NCI-H1694 treated with DMSO at 0.1 percent for 48 hours (cell line): ENCODE data around the gene DYNC1I1.
A peak's percentile ranks its signal among the peaks of the same experiment; 100 is the strongest.

ENCODE experiments used
- DNase-seq: peaks from one replicate; lab custom pipeline; 2025; lab: John Stamatoyannopoulos, UW

Gene DYNC1I1

DNA sequence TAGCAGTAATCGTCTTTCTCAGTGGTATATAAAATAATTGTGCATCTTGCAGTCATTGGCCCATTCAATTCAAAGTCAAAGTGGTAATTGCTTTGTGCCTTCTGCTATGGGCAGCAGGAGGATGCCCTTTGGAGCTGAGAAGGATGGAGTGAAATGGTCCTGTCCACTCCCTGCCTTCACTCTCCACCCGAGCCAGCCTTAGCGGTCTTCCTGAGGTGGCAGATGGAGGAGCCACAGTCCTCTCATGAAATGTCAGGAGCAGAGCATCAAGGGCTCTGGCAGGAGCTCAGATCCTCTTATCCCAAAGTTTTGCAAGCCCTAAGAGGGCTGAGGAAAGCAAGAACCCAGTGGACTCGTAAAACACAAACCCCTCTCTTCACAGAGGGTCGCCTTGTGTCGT, 199.4 kb downstream of the DYNC1I1 start:
- DNase-seq = no peak

DNA sequence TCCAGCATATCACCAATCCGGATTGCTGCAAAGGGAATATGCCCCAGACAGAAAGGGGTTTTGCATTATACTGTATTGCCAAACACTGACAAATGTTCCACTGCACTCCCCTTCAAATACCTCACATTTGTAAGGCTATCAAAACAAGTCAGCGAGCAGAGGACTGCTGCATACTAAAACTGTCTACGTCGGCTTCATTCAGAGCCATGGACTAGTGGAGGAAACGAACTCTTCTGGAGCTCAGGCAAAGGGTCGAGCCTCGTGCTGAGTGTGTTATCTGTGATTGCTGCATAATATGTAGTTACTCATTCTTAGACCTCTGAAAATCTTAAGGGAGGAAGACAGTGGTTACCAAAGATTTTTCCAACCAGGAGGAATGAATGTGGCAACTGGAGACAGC, 200.2 kb downstream of the DYNC1I1 start:
- DNase-seq = no peak

DNA sequence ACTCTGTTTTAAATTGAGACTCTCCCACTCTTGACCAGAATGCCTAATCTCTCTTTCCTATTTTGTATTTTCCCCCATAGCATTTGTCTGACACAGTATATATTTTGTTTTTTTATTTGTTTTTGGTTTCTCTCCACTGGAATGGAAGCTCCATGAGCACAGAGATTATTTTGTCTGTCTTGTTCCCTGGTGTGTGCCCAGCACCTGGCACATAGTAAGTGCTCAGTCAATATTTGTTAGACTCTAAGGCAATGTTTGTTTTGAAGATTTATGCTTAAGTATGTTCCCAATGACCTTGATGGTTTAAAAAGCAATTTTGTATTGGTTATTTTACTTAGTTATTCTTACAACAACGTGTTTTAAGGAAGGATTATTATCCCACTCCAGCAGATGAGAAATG, 201.8 kb downstream of the DYNC1I1 start:
- no peak for DNase-seq

DNA sequence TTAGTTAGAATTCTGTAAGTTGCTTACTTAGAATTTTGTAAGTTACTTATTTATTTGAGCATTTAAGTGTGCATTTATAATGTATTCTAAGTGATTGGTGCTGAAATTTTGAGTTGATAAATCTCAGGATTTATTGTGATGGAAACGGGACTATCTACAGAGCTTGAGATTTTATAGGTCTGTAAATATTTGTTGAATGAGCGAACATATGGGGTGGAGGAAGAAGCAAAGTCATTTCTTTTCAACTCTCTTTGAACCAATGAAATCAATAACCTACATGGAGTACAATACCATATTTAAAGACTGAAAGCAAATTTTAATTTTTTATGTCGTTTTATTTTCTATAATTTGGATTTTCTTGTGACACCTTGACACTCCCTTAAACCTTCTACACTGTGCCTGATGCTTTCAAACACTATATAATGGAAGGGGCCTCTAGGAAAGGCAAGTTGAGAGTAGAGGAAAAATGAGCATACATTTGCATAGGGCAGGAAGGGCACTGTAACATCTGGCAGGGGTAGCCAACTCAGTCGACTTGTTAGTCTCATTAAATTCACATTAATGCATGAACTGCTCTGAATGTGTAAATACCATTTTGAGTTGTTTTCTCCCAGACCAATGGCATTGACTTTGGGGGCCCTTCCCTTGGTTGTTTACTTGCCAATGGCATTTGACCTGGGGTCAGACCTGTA, 204.2 kb downstream of the DYNC1I1 start:
- peak; percentile 21 for DNase-seq

DNA sequence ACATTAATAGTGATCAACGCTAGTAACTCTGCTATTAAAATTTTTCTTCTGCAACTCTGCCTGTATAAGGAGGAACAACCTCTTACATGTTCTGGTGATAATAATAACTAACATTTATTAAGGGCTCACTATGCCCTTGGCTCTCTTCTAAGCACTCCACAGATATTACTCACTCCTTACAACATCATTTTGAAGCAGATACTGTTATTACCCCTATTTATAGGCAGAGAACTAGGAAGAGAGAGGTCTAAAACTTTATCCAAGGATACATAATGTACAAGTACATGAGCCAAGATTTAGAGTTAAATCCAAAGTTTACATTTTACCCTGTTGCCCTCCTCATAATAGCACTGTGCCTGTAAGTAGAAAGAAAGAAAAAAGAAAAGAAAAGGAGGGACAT, 205.6 kb downstream of the DYNC1I1 start:
- no peak for DNase-seq

DNA sequence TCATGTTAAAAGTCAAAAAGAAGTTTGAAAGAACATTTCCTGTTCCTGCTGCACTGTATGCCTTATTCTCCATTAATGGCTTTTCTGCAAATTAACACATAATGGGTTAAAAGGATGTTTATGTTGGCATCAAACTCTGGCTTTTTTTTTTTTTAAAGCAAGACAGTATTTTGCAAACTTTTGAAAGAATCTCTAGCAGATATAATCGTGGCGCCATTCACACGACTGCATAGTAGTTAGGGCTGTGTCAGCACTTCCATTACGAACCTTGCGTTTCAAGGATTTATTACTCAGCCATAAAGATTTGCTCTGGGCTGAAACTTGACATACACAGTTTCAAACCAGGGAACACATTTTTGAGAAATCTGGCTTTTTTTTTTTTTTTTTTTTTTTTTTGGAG, 207.8 kb downstream of the DYNC1I1 start:
- DNase-seq = no peak

DNA sequence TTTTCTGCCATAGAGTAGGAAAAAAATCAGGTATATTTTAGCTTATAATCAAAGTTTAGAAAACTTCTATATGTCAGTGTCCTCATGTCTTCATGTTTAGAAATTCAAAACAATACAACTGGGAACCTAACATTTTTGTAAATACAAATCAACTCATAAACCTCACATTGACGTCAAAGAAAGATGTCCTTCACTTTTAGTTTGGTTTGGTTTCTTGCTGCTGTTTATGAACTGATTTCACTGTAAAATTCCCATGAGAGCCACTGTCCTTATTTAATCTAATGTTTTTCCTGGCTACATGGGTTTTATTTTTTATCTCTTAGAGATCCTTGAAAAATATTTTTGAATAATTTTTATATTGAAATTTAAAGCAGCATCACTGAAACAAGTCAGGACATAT, 208.4 kb downstream of the DYNC1I1 start:
- no peak for DNase-seq

DNA sequence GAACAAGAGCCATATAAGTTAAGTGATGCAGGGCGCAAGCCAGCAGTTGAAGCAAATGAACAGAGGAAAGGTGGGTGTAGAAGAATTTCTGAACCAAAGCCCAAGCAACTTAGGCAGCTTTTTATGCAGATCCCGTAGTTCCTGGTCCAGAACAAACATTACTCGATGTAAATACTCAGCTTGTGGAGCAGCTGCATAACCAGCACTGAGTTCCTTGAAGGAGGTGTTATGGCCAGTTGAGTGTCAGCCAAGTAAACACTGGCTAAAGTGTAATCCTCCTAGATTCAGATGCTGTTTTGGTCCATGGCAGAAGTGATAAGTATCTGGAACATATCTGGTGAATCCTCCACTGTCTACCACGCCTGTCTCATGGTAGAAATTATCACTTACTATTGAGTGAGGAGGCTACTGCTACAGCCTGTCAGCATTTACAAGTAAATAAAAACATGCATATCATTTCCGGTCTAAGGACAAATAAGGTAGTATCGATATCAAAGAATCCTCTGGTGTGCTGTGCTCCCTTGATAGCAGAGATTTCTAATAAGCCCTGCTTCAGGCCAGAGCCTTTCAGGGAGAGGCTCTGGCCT, 213.9 kb downstream of the DYNC1I1 start:
- DNase-seq = no peak

DNA sequence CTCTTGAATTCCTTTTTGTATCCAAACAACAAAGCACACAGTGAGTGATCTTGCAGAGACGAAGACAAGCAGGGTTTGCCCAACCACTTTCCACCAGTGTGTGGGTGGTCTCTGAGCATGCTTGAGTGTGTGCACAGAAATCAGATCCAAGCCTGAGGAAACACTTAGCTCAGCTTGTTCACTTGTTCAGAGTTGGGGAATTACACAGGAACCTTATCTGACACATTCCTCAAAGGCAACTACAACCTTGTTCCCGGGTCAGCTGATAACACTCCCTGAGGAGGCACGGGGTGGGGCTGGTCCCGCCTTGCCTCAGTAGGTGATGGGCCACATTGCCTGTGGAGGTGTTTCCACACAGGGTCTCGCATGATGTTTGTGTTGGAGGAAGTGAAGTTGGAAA, 216.9 kb downstream of the DYNC1I1 start:
- no peak for DNase-seq

DNA sequence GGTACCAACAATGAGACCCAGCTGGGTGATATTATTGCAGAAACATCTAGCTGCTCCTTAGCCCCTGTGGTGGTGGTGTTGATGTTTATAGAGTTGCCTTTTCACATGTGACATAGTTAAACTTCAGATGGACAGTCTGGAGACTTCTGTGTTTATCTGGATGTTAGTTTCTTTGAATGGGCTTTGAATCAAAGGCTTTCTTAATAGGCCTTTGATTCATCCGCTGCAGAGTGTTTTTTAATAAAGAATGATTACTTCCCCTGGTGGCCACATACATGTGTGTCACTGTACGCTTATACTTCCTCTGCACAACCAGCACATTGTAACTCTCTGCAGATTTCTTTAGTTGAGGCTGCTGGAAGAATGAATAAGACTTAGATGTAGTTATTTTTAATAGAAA, 221.0 kb downstream of the DYNC1I1 start:
- DNase-seq = no peak

DNA sequence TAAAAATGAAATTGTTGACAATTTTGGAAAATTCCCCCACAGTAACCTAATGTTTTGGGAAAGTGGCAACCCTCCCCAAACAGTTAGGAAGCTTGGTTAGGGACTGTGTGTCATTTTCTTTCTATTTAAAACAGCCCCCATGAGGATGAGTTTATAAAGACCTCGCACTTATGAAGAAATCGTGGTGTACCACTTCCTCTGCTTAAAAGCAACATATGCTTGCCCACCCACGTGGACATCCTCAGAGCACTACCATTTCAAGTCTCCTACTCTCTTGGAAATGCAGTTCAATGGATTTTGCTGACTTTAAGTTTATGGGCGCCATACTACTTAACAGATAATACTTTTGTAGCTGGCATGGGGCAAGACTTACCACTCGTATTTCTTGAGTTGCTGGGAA, 223.8 kb downstream of the DYNC1I1 start:
- no peak for DNase-seq

DNA sequence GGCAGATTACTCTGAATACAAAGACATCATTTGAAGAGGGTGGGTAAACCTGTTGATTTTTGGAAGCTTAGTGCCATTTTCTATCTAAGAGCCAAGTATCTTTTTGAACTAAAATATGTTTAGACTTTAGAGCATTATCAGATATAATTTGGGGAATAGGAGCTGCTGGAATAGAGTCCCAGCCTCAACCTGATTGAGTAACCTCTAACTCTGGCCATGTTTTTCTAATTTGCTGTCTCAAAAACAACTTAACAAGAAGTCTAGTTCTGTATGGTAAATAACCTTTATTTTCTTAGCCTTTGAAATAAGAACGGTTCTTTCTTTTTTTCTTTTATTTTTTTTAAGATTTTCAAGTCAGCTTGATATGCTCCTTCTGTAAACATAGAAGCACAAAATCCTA, 224.5 kb downstream of the DYNC1I1 start:
- DNase-seq = no peak

DNA sequence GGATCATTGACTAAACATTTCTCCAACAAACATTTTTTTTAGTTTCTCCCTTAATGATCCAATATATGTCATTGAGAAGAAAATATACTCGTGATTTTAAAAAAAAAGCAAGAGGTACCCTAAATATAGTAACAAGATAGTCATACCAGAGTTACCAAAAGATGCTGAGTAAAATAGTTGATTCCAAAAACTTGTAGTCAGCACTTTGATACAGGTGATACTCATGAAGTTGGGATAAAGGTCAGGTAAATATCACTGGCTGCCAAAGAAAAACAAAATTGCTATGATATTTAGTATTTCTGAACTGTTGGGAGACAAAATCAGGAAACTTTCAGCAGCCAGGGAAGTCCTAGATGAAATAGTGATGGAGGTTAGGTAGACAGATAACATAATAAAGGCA, 225.3 kb downstream of the DYNC1I1 start:
- DNase-seq = no peak

DNA sequence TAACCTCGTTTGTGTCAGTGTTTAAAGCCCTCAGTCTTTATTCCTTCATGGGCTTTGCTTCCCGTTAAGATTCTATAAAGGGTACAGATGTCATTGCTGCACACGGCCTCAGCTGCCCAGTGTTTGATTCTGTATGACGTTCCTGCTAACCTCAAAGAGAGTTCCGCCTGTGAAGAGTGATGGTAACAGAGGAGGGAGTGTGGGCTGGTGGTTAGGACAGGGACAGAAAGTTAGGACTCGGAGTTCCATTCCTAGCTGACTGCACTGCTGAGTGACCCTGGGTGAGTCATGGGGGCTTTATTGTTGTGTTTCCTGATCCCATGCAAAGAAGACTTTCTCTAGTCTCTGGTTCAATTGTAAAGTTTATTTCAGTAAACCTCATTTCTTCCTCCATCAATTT, 227.1 kb downstream of the DYNC1I1 start:
- DNase-seq = no peak

DNA sequence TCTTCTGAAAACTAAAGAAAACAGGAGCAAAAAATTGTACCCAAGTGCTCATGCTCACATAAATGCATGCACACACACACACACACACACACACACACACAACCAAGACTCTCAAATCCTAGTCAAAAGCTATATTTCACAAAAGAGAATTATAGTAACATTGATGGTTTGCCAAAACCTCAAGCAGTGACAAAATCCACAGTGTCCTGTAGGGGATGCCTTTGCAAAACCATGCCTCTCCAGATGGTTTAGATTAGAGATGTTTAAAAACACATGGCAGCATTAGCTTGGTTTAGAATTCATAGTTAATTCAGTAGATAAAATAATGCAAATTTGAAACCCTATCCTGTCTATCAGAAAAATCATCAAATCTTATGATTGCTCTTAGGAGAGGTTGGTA, 232.2 kb downstream of the DYNC1I1 start:
- DNase-seq = peak; percentile 87

DNA sequence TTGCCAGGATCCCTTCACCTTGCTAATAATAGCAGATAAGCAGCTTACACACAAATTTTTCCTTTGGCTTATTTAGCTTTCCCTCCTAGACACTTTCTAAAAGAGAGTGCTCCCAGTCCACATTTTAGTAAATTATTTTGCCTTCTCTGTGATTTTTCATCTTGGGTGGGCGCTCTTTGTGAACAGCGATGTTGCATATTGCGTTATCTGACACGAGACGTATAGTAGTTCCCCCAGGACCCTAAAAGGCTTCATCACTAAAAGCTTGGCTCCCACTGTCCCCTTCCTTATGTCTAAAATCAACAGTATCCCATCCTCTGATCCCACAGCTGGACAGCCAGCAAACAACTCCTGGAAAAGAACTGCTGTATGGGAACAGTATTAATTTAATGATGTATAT, 232.9 kb downstream of the DYNC1I1 start:
- no peak for DNase-seq

DNA sequence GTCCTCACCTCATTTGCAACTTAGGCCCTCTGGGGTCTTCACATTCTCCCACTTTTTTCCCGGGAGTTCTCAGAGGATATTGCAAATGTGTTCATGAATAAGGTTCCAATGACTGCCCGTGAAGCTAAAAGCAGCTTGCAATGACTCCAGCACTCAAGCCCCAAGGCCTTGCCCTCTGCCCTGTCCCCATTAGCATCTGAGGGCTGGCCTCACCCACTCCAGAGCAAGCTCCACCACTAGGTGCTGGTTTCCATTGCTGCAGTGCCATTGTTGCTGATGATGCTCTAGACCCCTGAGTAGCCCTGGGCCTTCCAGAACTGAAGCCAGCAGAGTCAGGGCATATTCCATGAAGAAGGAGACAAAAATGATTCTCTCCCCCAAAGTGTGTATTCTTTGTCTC, 236.8 kb downstream of the DYNC1I1 start:
- no peak for DNase-seq

DNA sequence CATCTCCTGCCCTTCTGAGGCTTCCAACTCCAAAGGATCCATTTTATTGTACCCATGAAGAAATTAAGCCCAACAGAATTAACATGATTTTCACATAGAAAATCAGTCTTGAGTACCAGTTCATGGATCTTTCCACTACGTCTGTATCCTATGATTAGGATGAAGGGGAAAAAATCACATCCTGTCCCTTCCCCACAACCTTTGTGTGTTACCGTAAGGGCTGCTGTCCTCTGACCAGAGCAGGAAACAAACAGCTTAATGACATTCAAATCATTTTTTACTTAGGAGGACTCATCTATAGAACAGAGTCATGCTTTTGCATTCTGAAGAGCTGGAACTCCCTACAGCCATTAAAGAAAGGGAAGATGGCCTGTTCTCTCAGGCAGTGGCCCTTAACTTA, 241.5 kb downstream of the DYNC1I1 start:
- DNase-seq = no peak

DNA sequence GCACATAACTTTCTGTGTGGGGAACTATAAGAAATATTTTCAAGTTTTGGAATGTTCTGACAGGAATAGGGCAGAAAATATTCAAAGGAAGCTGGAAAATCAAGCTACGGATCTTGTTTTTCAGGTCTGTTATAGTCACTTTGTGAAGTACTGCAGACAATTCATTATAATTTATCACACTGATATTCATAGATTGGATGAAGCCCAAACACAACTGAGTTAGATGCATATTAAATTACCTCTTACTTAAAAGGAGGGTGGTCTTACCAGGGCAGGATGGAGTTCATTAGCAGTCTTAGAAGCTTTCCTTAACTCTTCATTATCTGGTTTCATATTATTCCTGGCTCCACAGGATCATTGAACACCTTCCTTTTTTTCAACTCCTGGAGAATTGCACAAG, 242.3 kb downstream of the DYNC1I1 start:
- DNase-seq = no peak

DNA sequence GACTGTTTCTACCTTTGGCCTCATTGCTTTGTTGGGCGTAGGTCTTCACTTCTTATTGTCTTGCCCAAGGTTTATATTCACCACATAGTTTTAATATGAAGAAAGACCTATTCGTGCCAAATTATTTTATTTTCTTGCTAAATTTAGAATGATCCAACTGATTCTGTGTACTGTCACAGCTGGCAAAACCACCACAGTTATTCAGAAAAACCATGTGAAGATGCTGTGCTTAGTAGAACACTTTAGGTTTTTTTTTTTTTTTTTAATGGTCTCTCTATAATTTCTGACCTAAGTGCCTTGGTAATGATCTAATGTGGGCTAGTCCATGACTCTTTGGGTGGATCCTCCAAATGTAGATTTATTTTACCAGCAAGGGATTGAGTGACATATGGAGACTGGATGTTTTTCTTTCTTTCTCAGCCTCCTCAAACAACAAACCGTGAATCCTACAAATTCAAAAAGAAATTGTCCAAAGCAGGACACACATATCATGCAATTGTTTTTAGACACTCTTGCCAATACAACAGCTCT, 243.8 kb downstream of the DYNC1I1 start:
- no peak for DNase-seq

DNA sequence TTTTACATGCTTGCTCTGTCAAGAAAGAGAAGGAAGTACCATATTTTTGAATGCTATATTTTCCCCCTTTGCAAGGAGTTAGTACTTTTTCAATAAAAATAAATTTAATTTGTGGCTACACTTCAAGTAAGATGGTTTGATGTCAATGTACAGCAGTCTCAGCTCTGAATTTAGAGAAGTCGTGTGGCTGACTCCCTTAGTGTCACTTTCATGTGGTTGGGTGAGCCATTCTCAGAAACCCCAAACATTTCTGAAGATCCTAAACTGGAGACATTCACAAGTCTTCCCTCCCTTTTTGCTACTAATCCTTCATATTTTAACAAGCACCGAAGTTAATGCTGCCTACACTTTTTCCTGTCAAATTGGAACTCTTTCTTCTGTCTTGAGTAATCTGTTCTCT, 244.4 kb downstream of the DYNC1I1 start:
- no peak for DNase-seq

DNA sequence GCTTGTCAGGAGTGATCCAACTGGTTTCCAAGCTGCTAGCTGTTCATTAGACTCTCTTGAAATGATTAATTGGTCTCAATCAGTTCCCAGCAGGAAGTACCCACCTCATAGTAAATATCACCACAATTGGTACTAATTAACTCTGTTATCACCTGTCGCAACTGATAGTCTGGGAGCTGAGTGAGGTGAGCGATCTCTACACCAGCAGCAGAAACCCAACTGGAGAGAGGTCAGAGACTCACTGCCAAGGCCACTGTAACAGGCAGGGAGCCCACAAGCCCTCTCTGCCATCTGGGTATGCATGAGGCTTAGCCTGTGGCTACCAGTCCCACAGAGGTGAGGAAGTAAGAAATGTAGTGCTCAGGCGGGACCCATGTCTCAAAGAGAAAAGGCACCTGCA, 245.5 kb downstream of the DYNC1I1 start:
- no peak for DNase-seq

DNA sequence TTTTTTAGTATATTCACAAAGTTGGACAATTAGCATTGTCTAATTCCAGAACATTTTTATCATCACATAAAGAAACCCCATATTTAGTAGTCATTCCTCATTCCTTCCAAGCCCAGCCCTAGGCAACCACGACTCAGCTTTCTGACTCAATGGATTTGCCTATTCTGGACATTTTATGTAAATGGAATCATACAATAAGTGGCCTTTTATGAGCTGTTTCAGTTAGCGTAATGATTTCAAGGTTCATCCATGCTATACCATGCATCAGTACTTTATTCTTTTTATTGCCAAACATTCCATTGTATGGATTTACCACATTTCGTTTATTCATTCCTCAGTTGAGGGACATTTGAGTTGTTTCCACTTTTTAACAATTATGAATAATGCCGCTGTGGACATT, 249.2 kb downstream of the DYNC1I1 start:
- no peak for DNase-seq

DNA sequence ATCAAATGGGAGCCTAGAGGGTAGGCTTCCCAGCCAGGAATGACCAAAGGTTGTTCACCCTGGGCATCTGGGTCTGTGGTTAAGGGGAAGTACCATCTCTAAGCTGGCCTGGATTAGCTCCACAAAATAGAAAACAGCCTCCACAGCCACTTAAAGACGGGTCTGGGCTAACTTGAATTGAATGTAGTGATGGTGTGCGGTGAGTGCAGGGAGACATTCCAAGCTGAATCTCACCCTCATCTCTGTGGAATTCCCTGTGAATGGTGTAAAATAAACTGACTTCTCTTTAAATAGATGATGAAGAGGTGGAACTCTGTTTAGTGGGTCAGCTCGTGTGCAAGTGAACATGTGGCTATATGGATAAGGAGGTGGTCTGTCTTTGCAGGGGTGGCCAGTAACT, 251.0 kb downstream of the DYNC1I1 start:
- DNase-seq = no peak
